KMS-11 (cell line): ENCODE measurements around the gene FAM168A.
A peak's percentile ranks its signal among the peaks of the same experiment; 100 is the strongest.

Experiments used
- H2AFZ ChIP-seq: fragments of 200-600 bp; sonication (generic); 2 replicates; pipeline ENCODE4 v1.6.1; 2016; ENCODE audit warnings: antibody characterized with exemption, mixed run types, low read depth
- H3K27ac ChIP-seq: fragments of 200-600 bp; sonication (generic); 2 replicates; pipeline ENCODE4 v1.6.1; 2016; ENCODE audit warnings: mild to moderate bottlenecking, mixed run types
- H3K27me3 ChIP-seq: fragments of 200-600 bp; sonication (generic); 2 replicates; pipeline ENCODE4 v1.6.1; 2017; ENCODE audit warnings: mild to moderate bottlenecking, low read depth, mixed run types, moderate library complexity; ENCODE audit not compliant: insufficient read depth
- H3K36me3 ChIP-seq: fragments of 200-600 bp; sonication (generic); 2 replicates; pipeline ENCODE4 v1.6.1; 2017; ENCODE audit warnings: mild to moderate bottlenecking, mixed run types; ENCODE audit not compliant: insufficient read depth
- H3K4me1 ChIP-seq: fragments of 200-600 bp; sonication (generic); 2 replicates; pipeline ENCODE4 v1.6.1; 2016; ENCODE audit warnings: mild to moderate bottlenecking, low read depth, mixed run types; ENCODE audit not compliant: poor library complexity, severe bottlenecking
- H3K4me2 ChIP-seq: fragments of 200-600 bp; sonication (generic); 2 replicates; pipeline ENCODE4 v1.7.0; 2016; ENCODE audit warnings: mild to moderate bottlenecking, mixed run types
- H3K4me3 ChIP-seq: fragments of 200-600 bp; sonication (generic); IDR thresholded peaks from 2 replicates; pipeline ENCODE4 v1.6.1; 2017; ENCODE audit warnings: low read depth, low read length, mixed read lengths; ENCODE audit not compliant: insufficient read depth
- H3K79me2 ChIP-seq: fragments of 200-600 bp; sonication (generic); 2 replicates; pipeline ENCODE4 v1.6.1; 2016; ENCODE audit warnings: low read depth, mixed run types; ENCODE audit not compliant: insufficient read depth
- H3K9ac ChIP-seq: fragments of 200-600 bp; sonication (generic); 2 replicates; pipeline ENCODE4 v1.6.1; 2016; ENCODE audit warnings: mild to moderate bottlenecking, mixed run types
- H4K20me1 ChIP-seq: fragments of 200-600 bp; sonication (generic); 2 replicates; pipeline ENCODE4 v1.6.1; 2016; ENCODE audit warnings: mild to moderate bottlenecking, mixed run types; ENCODE audit not compliant: insufficient read depth
- CTCF ChIP-seq: fragments of 200-600 bp; sonication (generic); conservative IDR thresholded peaks from 2 replicates; pipeline ENCODE4 v1.6.1; 2017; ENCODE audit warnings: low read depth, mild to moderate bottlenecking, antibody characterized with exemption, low read length, moderate library complexity, mixed read lengths

Gene FAM168A

GRCh38 chr11:73361953-73362776 is 235.7 kb downstream of the FAM168A start:
- Histone ChIP-seq H2AFZ (no peak overlapping the region), H3K36me3 (no peaks in the 10 kb centered on the region), H3K27me3 (no peaks in the 10 kb centered on the region), H3K79me2 (no peaks in the 10 kb centered on the region), H3K4me3 (no peak overlapping the region), H3K4me1 (no peaks in the 10 kb centered on the region), H3K9ac (no peak overlapping the region), H3K4me2 (no peak overlapping the region), H4K20me1 (no peaks in the 10 kb centered on the region), H3K27ac (no peak overlapping the region)
- TF ChIP-seq CTCF, result no peak

- Histone ChIP-seq H2AFZ (no peak overlapping the region), H3K4me1 (no peaks in the 10 kb centered on the region), H3K4me2 (no peak overlapping the region), H3K79me2 (no peaks in the 10 kb centered on the region), H3K27me3 (no peaks in the 10 kb centered on the region), H3K4me3 (no peak overlapping the region), H3K9ac (no peak overlapping the region), H3K27ac (no peak overlapping the region), H3K36me3 (no peaks in the 10 kb centered on the region), H4K20me1 (no peaks in the 10 kb centered on the region)
- peak; percentile 29; the same call in 1 of the 2 replicates for TF ChIP-seq CTCF
Observed at GRCh38 chr11:73360743-73361369, 237.1 kb downstream of the FAM168A start.

- Histone ChIP-seq H3K4me3 (no peak overlapping the region), H3K36me3 (no peaks in the 10 kb centered on the region), H4K20me1 (no peaks in the 10 kb centered on the region), H3K27me3 (no peaks in the 10 kb centered on the region), H2AFZ (no peak overlapping the region), H3K9ac (no peak overlapping the region), H3K4me2 (no peak overlapping the region), H3K79me2 (no peaks in the 10 kb centered on the region), H3K4me1 (no peaks in the 10 kb centered on the region), H3K27ac (no peak overlapping the region)
- TF ChIP-seq CTCF, result peak; percentile 64
Observed at GRCh38 chr11:73359930-73360742, 237.8 kb downstream of the FAM168A start.

GRCh38 chr11:73359341-73359740 is 238.6 kb downstream of the FAM168A start:
- Histone ChIP-seq H2AFZ (no peak overlapping the region), H3K4me3 (no peak overlapping the region), H4K20me1 (no peaks in the 10 kb centered on the region), H3K4me1 (no peaks in the 10 kb centered on the region), H3K27me3 (no peaks in the 10 kb centered on the region), H3K27ac (no peak overlapping the region), H3K4me2 (no peak overlapping the region), H3K36me3 (no peaks in the 10 kb centered on the region), H3K9ac (no peak overlapping the region), H3K79me2 (no peaks in the 10 kb centered on the region)
- no peak for TF ChIP-seq CTCF
